ENCODE results near the gene INHBE.
"Not testable (repeated sequence)": the region's sequence is repeated elsewhere in the genome, so short reads cannot be mapped to it uniquely, and the experiment has no call there.

Gene INHBE

GRCh38 chr12:57441846-57442427 lies 13.2 kb upstream of the INHBE start:
- Histone ChIP-seq H3K4me3 (ENCODE audit: insufficient read depth, low read length, poor library complexity, severe bottlenecking) (no peak overlapping the region), H4K20me1 (ENCODE audit: low read depth, low read length) (no peaks in the 10 kb centered on the region), H2AFZ (ENCODE audit: low read depth, low read length, severe bottlenecking) (no peak overlapping the region), H3K9me2 (replicated peaks; ENCODE audit: insufficient read depth, low read length) (no peaks in the 10 kb centered on the region), H3K27me3 (ENCODE audit: low read length) (peaks cover 3% of the 10 kb centered on the region; the same call in 1 of the 2 replicates), H3F3A (ENCODE audit: insufficient read depth) (peaks cover 7% of the 10 kb centered on the region; the same call in 1 of the 2 replicates), H3K4me2 (ENCODE audit: low read depth, low read length, poor library complexity, severe bottlenecking) (no peak overlapping the region), H3K9me3 (ENCODE audit: insufficient read depth, low read length) (no peaks in the 10 kb centered on the region), H3K79me2 (ENCODE audit: insufficient read depth, low read length) (no peaks in the 10 kb centered on the region), H3K9ac (ENCODE audit: low read length) (no peak overlapping the region), H3K27ac (ENCODE audit: low read depth, low read length) (no peak overlapping the region), H3K36me3 (ENCODE audit: low read length) (no peaks in the 10 kb centered on the region)
- TF ChIP-seq, protein P1, sequence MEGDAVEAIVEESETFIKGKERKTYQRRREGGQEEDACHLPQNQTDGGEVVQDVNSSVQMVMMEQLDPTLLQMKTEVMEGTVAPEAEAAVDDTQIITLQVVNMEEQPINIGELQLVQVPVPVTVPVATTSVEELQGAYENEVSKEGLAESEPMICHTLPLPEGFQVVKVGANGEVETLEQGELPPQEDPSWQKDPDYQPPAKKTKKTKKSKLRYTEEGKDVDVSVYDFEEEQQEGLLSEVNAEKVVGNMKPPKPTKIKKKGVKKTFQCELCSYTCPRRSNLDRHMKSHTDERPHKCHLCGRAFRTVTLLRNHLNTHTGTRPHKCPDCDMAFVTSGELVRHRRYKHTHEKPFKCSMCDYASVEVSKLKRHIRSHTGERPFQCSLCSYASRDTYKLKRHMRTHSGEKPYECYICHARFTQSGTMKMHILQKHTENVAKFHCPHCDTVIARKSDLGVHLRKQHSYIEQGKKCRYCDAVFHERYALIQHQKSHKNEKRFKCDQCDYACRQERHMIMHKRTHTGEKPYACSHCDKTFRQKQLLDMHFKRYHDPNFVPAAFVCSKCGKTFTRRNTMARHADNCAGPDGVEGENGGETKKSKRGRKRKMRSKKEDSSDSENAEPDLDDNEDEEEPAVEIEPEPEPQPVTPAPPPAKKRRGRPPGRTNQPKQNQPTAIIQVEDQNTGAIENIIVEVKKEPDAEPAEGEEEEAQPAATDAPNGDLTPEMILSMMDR (IDR thresholded peaks at IDR 0.05; ENCODE audit: insufficient read depth, low read length, poor library complexity, severe bottlenecking), result no peak
- TF ChIP-seq EZH2phosphoT487 (conservative IDR thresholded peaks at IDR 0.05; ENCODE audit: low read length), result no peak

DNA sequence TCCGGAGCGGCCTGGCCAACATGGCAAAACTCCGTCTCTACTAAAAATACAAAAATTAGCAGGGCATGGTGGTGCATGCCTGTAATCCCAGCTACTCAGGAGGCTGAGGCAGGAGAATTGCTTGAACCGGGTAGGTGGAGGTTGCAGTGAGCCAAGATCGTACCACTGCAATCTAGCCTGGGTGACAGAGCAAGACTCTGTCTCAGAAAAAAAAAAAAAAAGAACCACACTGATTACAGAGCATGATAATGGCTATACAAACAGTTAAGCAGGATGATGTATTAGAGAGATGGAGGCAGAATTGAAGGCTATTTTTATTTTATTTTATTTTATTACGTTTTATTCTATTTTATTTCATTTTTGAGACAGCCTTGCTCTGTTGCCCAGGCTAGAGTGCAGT lies 10.8 kb upstream of the INHBE start:
- not testable (repeated sequence) for H3K9ac ChIP-seq (ENCODE audit: low read length); H3K27ac ChIP-seq (ENCODE audit: low read depth, low read length); H3K4me2 ChIP-seq (ENCODE audit: low read depth, low read length, poor library complexity, severe bottlenecking); H3K4me3 ChIP-seq (ENCODE audit: insufficient read depth, low read length, poor library complexity, severe bottlenecking); H3K79me2 ChIP-seq (ENCODE audit: insufficient read depth, low read length); H3K36me3 ChIP-seq (ENCODE audit: low read length); H3K9me2 ChIP-seq (replicated peaks; ENCODE audit: insufficient read depth, low read length); H3K9me3 ChIP-seq (ENCODE audit: insufficient read depth, low read length); H3K27me3 ChIP-seq (ENCODE audit: low read length); H4K20me1 ChIP-seq (ENCODE audit: low read depth, low read length); H3F3A ChIP-seq (ENCODE audit: insufficient read depth); H2AFZ ChIP-seq (ENCODE audit: low read depth, low read length, severe bottlenecking)

GRCh38 chr12:57444744-57445143 lies 10.4 kb upstream of the INHBE start:
- Histone ChIP-seq H2AFZ (ENCODE audit: low read depth, low read length, severe bottlenecking) (no peak overlapping the region), H3K4me2 (ENCODE audit: low read depth, low read length, poor library complexity, severe bottlenecking) (no peak overlapping the region), H3F3A (ENCODE audit: insufficient read depth) (peaks cover 7% of the 10 kb centered on the region; the same call in 1 of the 2 replicates), H3K27ac (ENCODE audit: low read depth, low read length) (no peak overlapping the region), H3K4me3 (ENCODE audit: insufficient read depth, low read length, poor library complexity, severe bottlenecking) (no peak overlapping the region), H3K27me3 (ENCODE audit: low read length) (peaks cover 3% of the 10 kb centered on the region; the same call in 1 of the 2 replicates), H3K9ac (ENCODE audit: low read length) (no peak overlapping the region), H3K79me2 (ENCODE audit: insufficient read depth, low read length) (no peaks in the 10 kb centered on the region), H3K9me2 (replicated peaks; ENCODE audit: insufficient read depth, low read length) (no peaks in the 10 kb centered on the region), H4K20me1 (ENCODE audit: low read depth, low read length) (no peaks in the 10 kb centered on the region), H3K9me3 (ENCODE audit: insufficient read depth, low read length) (no peaks in the 10 kb centered on the region), H3K36me3 (ENCODE audit: low read length) (no peaks in the 10 kb centered on the region)
- TF ChIP-seq, protein P1 (IDR thresholded peaks at IDR 0.05; ENCODE audit: insufficient read depth, low read length, poor library complexity, severe bottlenecking), result no peak
- no peak for TF ChIP-seq EZH2phosphoT487 (conservative IDR thresholded peaks at IDR 0.05; ENCODE audit: low read length)

- H3K79me2 ChIP-seq (ENCODE audit: insufficient read depth, low read length), result no peaks in the 10 kb centered on the region
- H3K36me3 ChIP-seq (ENCODE audit: low read length), result no peaks in the 10 kb centered on the region
- H4K20me1 ChIP-seq (ENCODE audit: low read depth, low read length), result no peaks in the 10 kb centered on the region
- H3K4me2 ChIP-seq (ENCODE audit: low read depth, low read length, poor library complexity, severe bottlenecking), result no peak overlapping the region
- H3K9me3 ChIP-seq (ENCODE audit: insufficient read depth, low read length), result no peaks in the 10 kb centered on the region
- TF ChIP-seq EZH2phosphoT487 (conservative IDR thresholded peaks at IDR 0.05; ENCODE audit: low read length), result no peak
- TF ChIP-seq, protein P1 (IDR thresholded peaks at IDR 0.05; ENCODE audit: insufficient read depth, low read length, poor library complexity, severe bottlenecking), result no peak
- H3K27ac ChIP-seq (ENCODE audit: low read depth, low read length), result no peak overlapping the region
- no peak overlapping the region for H3K9ac ChIP-seq (ENCODE audit: low read length)
- no peaks in the 10 kb centered on the region for H3K9me2 ChIP-seq (replicated peaks; ENCODE audit: insufficient read depth, low read length)
- peaks cover 7% of the 10 kb centered on the region; the same call in 1 of the 2 replicates for H3F3A ChIP-seq (ENCODE audit: insufficient read depth)
- no peak overlapping the region for H2AFZ ChIP-seq (ENCODE audit: low read depth, low read length, severe bottlenecking)
- peaks cover 3% of the 10 kb centered on the region; the same call in 1 of the 2 replicates for H3K27me3 ChIP-seq (ENCODE audit: low read length)
- no peak overlapping the region for H3K4me3 ChIP-seq (ENCODE audit: insufficient read depth, low read length, poor library complexity, severe bottlenecking)
Observed at GRCh38 chr12:57446292-57446960, 8.7 kb upstream of the INHBE start.
